Hematopoietic multipotent progenitor cell treated with erythropoietin and hydrocortisone succinate and interleukin-3 and kit ligand, for 17 days (in vitro differentiated cells): ENCODE measurements around the gene EHBP1L1.

Experiments used
- DNase-seq: peaks from one replicate; pipeline ENCODE4 v3.0.0-alpha.2; 2015; ENCODE audit warnings: low spot score

The EHBP1L1 gene

GRCh38 chr11:65595131-65595530, 19.3 kb downstream of the EHBP1L1 start:
- no peak for DNase-seq

GRCh38 chr11:65595543-65596281, 19.9 kb downstream of the EHBP1L1 start, which contains the start of gene KCNK7:
KCNK7 (minus strand) TSS chr11:65595800; CDS start chr11:65595772, 28 bp downstream.
- DNase-seq, result no peak

- no peak for DNase-seq
Measured at GRCh38 chr11:65596520-65596919, 20.7 kb downstream of the EHBP1L1 start.

- no peak for DNase-seq
Measured at GRCh38 chr11:65598258-65598699, 22.4 kb downstream of the EHBP1L1 start.

- no peak for DNase-seq
Measured at GRCh38 chr11:65599216-65599954, 23.5 kb downstream of the EHBP1L1 start.

- DNase-seq, result no peak
Measured at GRCh38 chr11:65599955-65600246, 24.0 kb downstream of the EHBP1L1 start.

GRCh38 chr11:65604258-65604657, 28.4 kb downstream of the EHBP1L1 start:
- DNase-seq, result no peak

- no peak for DNase-seq
Measured at GRCh38 chr11:65606876-65607613, 31.2 kb downstream of the EHBP1L1 start.

- no peak for DNase-seq
Measured at GRCh38 chr11:65607614-65608426, 32.0 kb downstream of the EHBP1L1 start.

- DNase-seq, result no peak
Measured at GRCh38 chr11:65609229-65609628, 33.4 kb downstream of the EHBP1L1 start.

GRCh38 chr11:65609665-65610064, 33.8 kb downstream of the EHBP1L1 start:
- DNase-seq, result peak; percentile 74

GRCh38 chr11:65610404-65610803, 34.6 kb downstream of the EHBP1L1 start:
- DNase-seq, result peak; percentile 19

GRCh38 chr11:65611028-65611757, 35.3 kb downstream of the EHBP1L1 start:
- no peak for DNase-seq

GRCh38 chr11:65611758-65612603, 36.1 kb downstream of the EHBP1L1 start:
- no peak for DNase-seq

- DNase-seq, result no peak
Measured at GRCh38 chr11:65612691-65613090, 36.8 kb downstream of the EHBP1L1 start.

- no peak for DNase-seq
Measured at GRCh38 chr11:65613091-65613928, 37.5 kb downstream of the EHBP1L1 start.

- DNase-seq, result peak; percentile 100
Measured at GRCh38 chr11:65615229-65615949, 39.5 kb downstream of the EHBP1L1 start, which contains the start of gene PCNX3. PCNX3 (plus strand) TSS chr11:65615776; CDS start chr11:65616312, 536 bp downstream.

- peak; percentile 35 for DNase-seq
Measured at GRCh38 chr11:65615950-65616574, 40.2 kb downstream of the EHBP1L1 start.
